GM12878 (cell line): Measurements from ENCODE around the gene NOL8. TPM values are rescaled to one million over a fixed set of nuclear protein-coding genes. Genes with fewer than 3 reads are reported as not detected.
A peak's percentile ranks its signal among the peaks of the same experiment; 100 is the strongest.

Source experiments
- ATAC-seq: fragments of 200-7000 bp; cut with Tn5 transposase; 3 replicates; pipeline ENCODE4 v1.9.1; 2020; ENCODE audit warnings: mild to moderate bottlenecking, moderate library complexity
- BruUV-seq: library from RNA; stranded (reverse); fragments of 400-500 nt; replicated peaks from 2 replicates; lab custom pipeline; 2021; lab: Mats Ljungman, UMichigan
- CTCF ChIA-PET: fragments of 300-600 bp; sonication (Branson Sonifier 250); formaldehyde crosslinking; extraction: SDS; loops from one replicate; lab custom pipeline; 2021; ENCODE audit warnings: inconsistent platforms; lab: Yijun Ruan, JAX
- POLR2A ChIA-PET: fragments of 350-600 bp; formaldehyde crosslinking; extraction: SDS; loops from one replicate; lab custom pipeline; 2021; ENCODE audit warnings: inconsistent platforms; lab: Charles Lee
- RAD21 ChIA-PET: fragments of 300-600 bp; sonication (Branson Sonifier 250); formaldehyde crosslinking; loops from one replicate; lab custom pipeline; 2023; ENCODE audit warnings: antibody characterized with exemption; ENCODE audit not compliant: unreplicated experiment; lab: Charles Lee
- SMC1A ChIA-PET: fragments of 300-600 bp; sonication (Branson Sonifier 250); formaldehyde crosslinking; loops from one replicate; lab custom pipeline; 2023; ENCODE audit not compliant: unreplicated experiment, uncharacterized antibody; lab: Charles Lee
- DNase-seq: peaks from one replicate; pipeline ENCODE4 v3.0.0-alpha.2; 2011; ENCODE audit warnings: low read depth, low spot score
- FAIRE-seq: peaks from 3 replicates; lab custom pipeline; 2011; peaks lifted over from hg19 to GRCh38; lab: Jason Lieb, UNC
- H2AFZ ChIP-seq: 2 replicates; pipeline ENCODE4 v1.6.0; 2011; ENCODE audit warnings: low read depth, low read length, control low read depth; ENCODE audit not compliant: control insufficient read depth
- H3K27ac ChIP-seq: 2 replicates; pipeline ENCODE4 v1.5.1; 2011; ENCODE audit warnings: control low read depth; ENCODE audit not compliant: control insufficient read depth, insufficient read depth
- H3K27me3 ChIP-seq, 2 experiments: replicated peaks in 1 of 2; 2 replicates each; pipeline versions ENCODE4 v1.6.0 to v1.6.1; 2011; ENCODE audit warnings: low read length in 1 of 2; ENCODE audit not compliant: control insufficient read depth in 2 of 2, insufficient read depth in 2 of 2
- H3K36me3 ChIP-seq, 2 experiments: 2 replicates each; pipeline ENCODE4 v1.5.1; 2011; ENCODE audit warnings: low read length in 1 of 2; ENCODE audit not compliant: control insufficient read depth in 2 of 2, insufficient read depth in 2 of 2
- H3K4me1 ChIP-seq: 2 replicates; pipeline ENCODE4 v1.6.1; 2011; ENCODE audit warnings: mild to moderate bottlenecking, low read length, moderate library complexity, mixed read lengths; ENCODE audit not compliant: control insufficient read depth, insufficient read depth
- H3K4me2 ChIP-seq: 2 replicates; pipeline ENCODE4 v1.6.0; 2011; ENCODE audit warnings: control low read depth; ENCODE audit not compliant: control insufficient read depth, insufficient read depth
- H3K4me3 ChIP-seq: fragments of 200-600 bp; sonication (generic); 2 replicates; pipeline ENCODE4 v1.5.1; 2016
- H3K79me2 ChIP-seq: 2 replicates; pipeline ENCODE4 v1.6.0; 2011; ENCODE audit warnings: low read length; ENCODE audit not compliant: control insufficient read depth, insufficient read depth
- H3K9ac ChIP-seq: 2 replicates; pipeline ENCODE4 v1.8.0; 2011; ENCODE audit warnings: low read length, control low read depth, mixed read lengths; ENCODE audit not compliant: control insufficient read depth, insufficient read depth
- H3K9me3 ChIP-seq: replicated peaks from 3 replicates; pipeline ENCODE4 v1.5.1; 2011; ENCODE audit warnings: mild to moderate bottlenecking, low read length; ENCODE audit not compliant: control insufficient read depth, insufficient read depth
- H4K20me1 ChIP-seq: 2 replicates; pipeline ENCODE4 v1.6.0; 2011; ENCODE audit not compliant: control insufficient read depth, insufficient read depth
- NFYB ChIP-seq: IDR thresholded peaks from 2 replicates; pipeline ENCODE4 v1.6.1; 2011; ENCODE audit warnings: low read depth, mild to moderate bottlenecking, low read length, improper control_type of control experiment, moderate library complexity; ENCODE audit not compliant: insufficient read depth
- RAD21 ChIP-seq: IDR thresholded peaks from 2 replicates; pipeline ENCODE4 v1.6.1; 2011; ENCODE audit warnings: mild to moderate bottlenecking, low read depth, low read length, moderate library complexity; ENCODE audit not compliant: insufficient read depth
- SMC3 ChIP-seq: IDR thresholded peaks from 2 replicates; pipeline ENCODE4 v1.6.1; 2011; ENCODE audit warnings: low read length, improper control_type of control experiment, borderline replicate concordance
- ZNF207 ChIP-seq: fragments of 450-650 bp; IDR thresholded peaks from 2 replicates; pipeline ENCODE4 v1.6.1; 2014; ENCODE audit warnings: antibody characterized with exemption, mild to moderate bottlenecking, borderline replicate concordance
- WGBS: methylation state at CpG from one replicate; pipeline ENCODE4 v1.1.6; 2016; ENCODE audit warnings: low lambda C conversion rate; ENCODE audit not compliant: insufficient replicate concordance, insufficient coverage; ENCODE audit errors: missing lambda C conversion rate; 5-methylcytosine and 5-hydroxymethylcytosine counted together
- in situ Hi-C: fragments of 300-500 bp; cut with MboI; formaldehyde crosslinking; loops from 9 replicates; pipeline ENCODE4 v1.14.3; 2018; ENCODE audit warnings: mixed read lengths
- intact Hi-C: fragments of 100-400 bp; cut with micrococcal nuclease; formaldehyde crosslinking; loops from one replicate; pipeline ENCODE4 v1.14.2; 2022; ENCODE audit not compliant: unreplicated experiment
- polyA plus RNA-seq, 11 experiments: library from polyadenylated mRNA; depleted of rRNA in 4 of 11; unstranded in 6 of 11; stranded (reverse) in 5 of 11; fragments of >200 nt; fragmentation: Nextera tagmentation in 4 of 11; fragmentation: Illumina TruSeq in 1 of 11; extraction: Ambion mirVana in 4 of 11; extraction: Trizol in 1 of 11; gene quantifications; 1 replicate in 1 of 11; 2 replicates in 10 of 11; pipeline versions ENCODE4 v1.2.1 to v1.2.3, GENCODE V29; 2011 to 2016; ENCODE audit warnings: inconsistent platforms in 2 of 11, missing spikeins in 2 of 11, low read depth in 1 of 11
- total RNA-seq, 4 experiments: library from RNA; depleted of rRNA in 3 of 4; stranded (reverse); fragments of >200 nt in 3 of 4; fragmentation: Illumina TruSeq in 1 of 4; extraction: Trizol in 1 of 4; gene quantifications; 2 replicates each; pipeline versions ENCODE4 v1.2.1 to v1.2.3, GENCODE V29; 2013 to 2021
- TF ChIP-seq, protein P1 (sequence below), 3 experiments: IDR thresholded peaks in 2 of 3; conservative IDR thresholded peaks in 1 of 3; 2 replicates each; pipeline ENCODE4 v1.5.1; 2011; ENCODE audit warnings: low read depth in 3 of 3, low read length in 3 of 3, mild to moderate bottlenecking in 3 of 3, control low read depth in 2 of 3, moderate library complexity in 2 of 3, inconsistent platforms in 1 of 3, mixed read lengths in 1 of 3; ENCODE audit not compliant: control insufficient read depth in 2 of 3, insufficient read depth in 1 of 3; ENCODE audit errors: extremely low read depth in 1 of 3

The NOL8 gene
- total and polyA plus RNA-seq, 10 of the 15 experiments (the other 5 are each of a cell fraction or from before 2014, with no cell fraction given), result 33.6 to 58.6 (median 49.2) TPM

DNA sequence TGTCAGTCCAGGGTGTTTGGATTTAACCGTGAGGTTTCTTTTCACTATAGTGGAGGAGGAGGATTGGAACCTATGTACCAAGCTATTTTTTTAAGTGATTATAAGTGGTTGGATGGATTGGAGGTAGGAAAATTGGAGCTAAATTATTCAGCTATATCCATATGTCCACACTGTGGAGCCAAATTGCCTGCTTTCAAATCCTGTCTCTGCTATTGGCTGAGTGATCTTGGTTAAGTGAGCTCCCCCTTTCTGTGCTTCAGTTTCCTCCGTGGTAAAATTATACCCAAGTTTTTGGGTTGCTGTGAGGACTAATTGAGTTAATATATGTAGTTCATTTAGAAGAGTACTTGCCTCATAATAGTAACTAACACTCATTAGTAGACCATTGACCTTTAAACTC is 3.1 kb upstream of the NOL8 start:
- H3K4me2 ChIP-seq, result peak overlapping the region; percentile 10; the same call in 1 of the 2 replicates
- peak overlapping the region; percentile 25; the same call in 1 of the 2 replicates for H3K4me3 ChIP-seq
- no peaks in the 10 kb centered on the region; a peak in 1 of 4 replicates for H3K36me3 ChIP-seq
- no peak for DNase-seq
- peak overlapping the region; percentile 35; the same call in 1 of the 2 replicates for H3K9ac ChIP-seq
- peaks cover 47% of the 10 kb centered on the region for H3K79me2 ChIP-seq
- 50% methylated on average over 2 of the region's 2 CpGs for WGBS
- H3K9me3 ChIP-seq, result no peaks in the 10 kb centered on the region
- no peaks in the 10 kb centered on the region for H4K20me1 ChIP-seq
- no peaks in the 10 kb centered on the region for H3K27me3 ChIP-seq
- H3K27ac ChIP-seq, result no peak overlapping the region
- ChIA-PET POLR2A (interaction anchor here (0.6 to 0.9 kb wide), 3 partner anchors 11 to 342 kb away, joined by 3 to 4 read pairs (median 3); no protein-coding TSS in a partner anchor), CTCF (interaction anchor here (0.7 to 2.7 kb wide), 17 partner anchors 11 to 324 kb away, joined by 3 to 24 read pairs (median 4); no protein-coding TSS in a partner anchor), SMC1A (interaction anchor here (0.7 to 1.7 kb wide), 12 partner anchors 11 to 342 kb away, joined by 3 to 9 read pairs (median 4); no protein-coding TSS in a partner anchor), RAD21 (interaction anchor here (0.9 to 1.9 kb wide), 5 partner anchors 111 to 307 kb away, joined by 3 to 10 read pairs (median 9); no protein-coding TSS in a partner anchor)
- intact Hi-C loops (loop anchor here (5.0 to 10.0 kb wide), 2 partner anchors 117 to 304 kb away; no protein-coding TSS in a partner anchor), in situ Hi-C loops (loop anchor here (5.0 kb wide), 1 partner anchor 304 kb away; no protein-coding TSS in a partner anchor)
- H2AFZ ChIP-seq, result peak overlapping the region; percentile 41
- no peak for FAIRE-seq
- ATAC-seq, result no peak
- TF ChIP-seq ZNF207 (no peak), RAD21 (peak; percentile 49), NFYB (0 out of 2 replicates have a peak, but pooled peaks have one; percentile 25), SMC3 (peak; percentile 13; the same call in 1 of the 2 replicates)
- TF ChIP-seq, protein P1, sequence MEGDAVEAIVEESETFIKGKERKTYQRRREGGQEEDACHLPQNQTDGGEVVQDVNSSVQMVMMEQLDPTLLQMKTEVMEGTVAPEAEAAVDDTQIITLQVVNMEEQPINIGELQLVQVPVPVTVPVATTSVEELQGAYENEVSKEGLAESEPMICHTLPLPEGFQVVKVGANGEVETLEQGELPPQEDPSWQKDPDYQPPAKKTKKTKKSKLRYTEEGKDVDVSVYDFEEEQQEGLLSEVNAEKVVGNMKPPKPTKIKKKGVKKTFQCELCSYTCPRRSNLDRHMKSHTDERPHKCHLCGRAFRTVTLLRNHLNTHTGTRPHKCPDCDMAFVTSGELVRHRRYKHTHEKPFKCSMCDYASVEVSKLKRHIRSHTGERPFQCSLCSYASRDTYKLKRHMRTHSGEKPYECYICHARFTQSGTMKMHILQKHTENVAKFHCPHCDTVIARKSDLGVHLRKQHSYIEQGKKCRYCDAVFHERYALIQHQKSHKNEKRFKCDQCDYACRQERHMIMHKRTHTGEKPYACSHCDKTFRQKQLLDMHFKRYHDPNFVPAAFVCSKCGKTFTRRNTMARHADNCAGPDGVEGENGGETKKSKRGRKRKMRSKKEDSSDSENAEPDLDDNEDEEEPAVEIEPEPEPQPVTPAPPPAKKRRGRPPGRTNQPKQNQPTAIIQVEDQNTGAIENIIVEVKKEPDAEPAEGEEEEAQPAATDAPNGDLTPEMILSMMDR (IDR thresholded peaks at IDR 0.05 in 2 of 3, conservative IDR thresholded peaks at IDR 0.05 in 1 of 3; ENCODE audit: control insufficient read depth in 2 of 3, extremely low read depth in 1 of 3, insufficient read depth in 1 of 3, low read depth in 3 of 3, low read length in 3 of 3), result peak; percentile 17 to 45 (median 26); a peak in 3 of 6 replicates
- peaks cover 2% of the 10 kb centered on the region; the same call in 1 of the 2 replicates for H3K4me1 ChIP-seq
- BruUV-seq, result no TSS peak
